Spleen (tissue), 7 donors: ENCODE data around the gene KLHL12.

Experiments used
- POLR2A ChIP-seq, 3 donors: fragments of 450-650 bp; IDR thresholded peaks; one replicate each; pipeline ENCODE4 v1.5.1; 2017; ENCODE audit warnings: antibody characterized with exemption in 3 of 3, mild to moderate bottlenecking in 1 of 3
- TF ChIP-seq, protein P1 (sequence below), 11 experiments: fragments of 200-600 bp in 7 of 11; fragments of 450-650 bp in 4 of 11; sonication (generic) in 4 of 11; IDR thresholded peaks in 8 of 11; conservative IDR thresholded peaks in 3 of 11; 1 replicate in 7 of 11; 2 replicates in 4 of 11; pipeline versions ENCODE4 v1.4.0 to v1.8.0; 2016 to 2021; ENCODE audit warnings: antibody characterized with exemption in 11 of 11, inconsistent platforms in 4 of 11, mild to moderate bottlenecking in 1 of 11
- donor health status: DM: no; HTN: no; CAD: no; lungs with moderate emphysema.
- donor health status: DM: no; HTN: no; CAD: no.
- donor health status: DM: no; HTN: no; CAD: no.

DNA sequence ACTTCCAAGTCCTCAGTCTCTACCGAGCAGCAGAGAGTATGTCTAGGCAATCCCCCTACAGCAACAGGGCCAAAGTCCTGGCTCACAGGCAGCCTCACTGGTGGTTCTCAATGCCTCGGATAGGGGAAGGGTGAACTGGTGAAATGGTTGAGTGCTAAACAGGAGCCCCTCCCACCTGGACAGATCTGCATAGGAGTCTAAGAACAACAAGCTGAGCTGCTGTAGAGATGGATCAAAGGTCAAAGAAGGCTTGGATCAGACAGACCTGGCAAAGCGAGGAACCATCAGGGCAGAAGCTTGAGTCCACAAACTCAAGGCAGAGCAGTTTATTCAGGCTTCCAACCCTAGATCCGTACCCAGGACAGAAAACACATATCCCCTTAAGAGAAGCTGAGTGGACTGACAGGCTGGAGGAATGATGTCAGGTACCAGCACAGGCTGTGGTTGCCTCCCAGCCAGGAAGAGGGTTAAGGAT, 69.9 kb downstream of the KLHL12 start:
- TF ChIP-seq, protein P1, sequence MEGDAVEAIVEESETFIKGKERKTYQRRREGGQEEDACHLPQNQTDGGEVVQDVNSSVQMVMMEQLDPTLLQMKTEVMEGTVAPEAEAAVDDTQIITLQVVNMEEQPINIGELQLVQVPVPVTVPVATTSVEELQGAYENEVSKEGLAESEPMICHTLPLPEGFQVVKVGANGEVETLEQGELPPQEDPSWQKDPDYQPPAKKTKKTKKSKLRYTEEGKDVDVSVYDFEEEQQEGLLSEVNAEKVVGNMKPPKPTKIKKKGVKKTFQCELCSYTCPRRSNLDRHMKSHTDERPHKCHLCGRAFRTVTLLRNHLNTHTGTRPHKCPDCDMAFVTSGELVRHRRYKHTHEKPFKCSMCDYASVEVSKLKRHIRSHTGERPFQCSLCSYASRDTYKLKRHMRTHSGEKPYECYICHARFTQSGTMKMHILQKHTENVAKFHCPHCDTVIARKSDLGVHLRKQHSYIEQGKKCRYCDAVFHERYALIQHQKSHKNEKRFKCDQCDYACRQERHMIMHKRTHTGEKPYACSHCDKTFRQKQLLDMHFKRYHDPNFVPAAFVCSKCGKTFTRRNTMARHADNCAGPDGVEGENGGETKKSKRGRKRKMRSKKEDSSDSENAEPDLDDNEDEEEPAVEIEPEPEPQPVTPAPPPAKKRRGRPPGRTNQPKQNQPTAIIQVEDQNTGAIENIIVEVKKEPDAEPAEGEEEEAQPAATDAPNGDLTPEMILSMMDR (IDR thresholded peaks at IDR 0.05 in 8 of 11, conservative IDR thresholded peaks at IDR 0.05 in 3 of 11) = no peak
- TF ChIP-seq POLR2A (IDR thresholded peaks at IDR 0.05) = no peak
